Activated CD8-positive, alpha-beta memory T cell treated with anti-CD3 and anti-CD28 coated beads, Interleukin-2, amount 50 U/mL, for 48 hours (primary cell): Measurements from ENCODE around the gene C20orf144.
"Not testable (repeated sequence)": the region's sequence is repeated elsewhere in the genome, so short reads cannot be mapped to it uniquely, and the experiment has no call there.

Experiments
- DNase-seq: peaks from one replicate; pipeline ENCODE4 v3.0.0-alpha.2; 2020

C20orf144 gene

DNA sequence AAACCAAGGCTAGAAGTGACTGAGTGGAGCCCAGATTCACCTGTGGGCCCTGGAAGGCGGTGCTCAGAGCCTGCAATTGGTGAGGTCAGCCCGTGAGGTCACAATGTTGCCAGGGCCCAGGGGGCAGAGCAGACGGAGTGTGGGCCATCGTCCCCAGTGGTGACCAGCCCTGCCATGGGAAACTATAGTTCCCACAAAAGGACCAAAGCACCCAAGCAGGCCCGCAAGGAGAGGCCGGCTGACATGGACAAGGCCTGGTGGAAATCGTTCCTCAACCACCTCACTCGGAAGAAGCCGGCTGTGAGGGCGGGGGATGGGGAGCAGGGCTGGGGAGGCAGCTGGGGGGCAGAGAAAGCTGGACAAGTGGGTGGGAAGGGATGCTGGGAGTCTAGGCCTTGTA, at the start of gene C20orf144:
TSS of gene C20orf144 (plus strand) at position 156 of the 400 bp plus-strand sequence. CDS start at position 175, 19 bp downstream.
- DNase-seq, result no peak

DNA sequence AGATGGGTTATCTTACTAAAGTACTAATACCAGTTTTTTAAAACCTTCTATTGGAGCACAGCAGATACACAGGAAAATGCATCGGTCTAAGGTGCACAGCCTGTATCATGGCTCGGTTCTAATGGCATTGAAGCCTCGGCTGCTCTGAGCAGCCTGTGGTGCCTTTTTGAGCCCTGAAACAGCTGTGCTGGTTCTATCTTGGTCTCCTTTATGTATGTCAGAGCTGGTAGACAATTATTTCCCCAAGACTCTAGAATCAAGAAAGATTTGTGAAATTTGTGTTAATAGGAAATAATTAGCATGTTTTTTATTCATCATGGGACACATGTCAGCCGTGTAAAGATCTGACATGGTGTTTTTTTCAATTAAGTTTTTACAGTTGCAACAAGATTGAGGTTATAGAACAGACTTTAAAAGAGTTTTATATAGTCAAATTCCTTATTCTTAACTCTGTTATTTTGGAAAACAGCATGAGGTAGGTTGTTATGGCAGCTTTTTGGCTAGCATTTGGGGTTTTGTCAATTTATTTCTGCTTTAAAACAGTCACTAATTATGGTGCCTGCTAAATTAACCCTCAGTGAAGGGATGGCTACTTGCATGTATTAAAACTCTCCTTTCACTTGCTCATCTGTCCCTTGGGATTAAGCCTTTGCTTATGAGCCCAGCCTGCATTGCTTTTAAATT, 40.3 kb upstream of the C20orf144 start:
- no peak for DNase-seq

DNA sequence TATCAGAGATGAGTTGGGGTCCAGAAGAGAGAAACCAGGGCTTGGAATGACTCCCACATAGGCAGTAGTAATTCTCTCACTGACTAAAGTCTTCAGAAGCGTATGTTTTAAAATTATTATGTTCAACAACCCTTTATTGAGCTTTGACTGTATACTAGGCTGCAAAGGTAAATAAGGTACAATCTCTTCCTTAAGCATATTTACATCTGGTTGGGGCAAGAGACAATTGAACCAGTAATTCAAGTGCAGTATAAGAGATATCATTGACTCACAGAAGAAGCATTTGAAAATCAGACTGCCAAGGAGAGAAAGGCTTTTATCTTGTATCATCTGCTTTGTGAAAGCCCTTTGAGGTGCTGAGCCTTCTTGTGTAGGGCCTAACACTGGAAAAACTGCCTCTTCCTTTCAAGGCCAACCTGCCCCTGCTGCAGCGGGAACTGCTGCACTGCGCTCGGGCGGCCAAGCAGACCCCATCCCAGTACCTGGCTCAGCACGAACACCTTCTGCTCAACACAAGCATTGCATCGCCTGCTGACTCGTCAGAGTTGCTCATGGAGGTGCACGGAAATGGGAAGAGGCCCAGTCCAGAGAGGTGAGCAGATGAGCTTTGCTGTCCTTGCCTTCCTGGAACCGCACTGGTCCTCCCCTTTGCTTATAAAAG, 39.3 kb upstream of the C20orf144 start:
- no peak for DNase-seq

DNA sequence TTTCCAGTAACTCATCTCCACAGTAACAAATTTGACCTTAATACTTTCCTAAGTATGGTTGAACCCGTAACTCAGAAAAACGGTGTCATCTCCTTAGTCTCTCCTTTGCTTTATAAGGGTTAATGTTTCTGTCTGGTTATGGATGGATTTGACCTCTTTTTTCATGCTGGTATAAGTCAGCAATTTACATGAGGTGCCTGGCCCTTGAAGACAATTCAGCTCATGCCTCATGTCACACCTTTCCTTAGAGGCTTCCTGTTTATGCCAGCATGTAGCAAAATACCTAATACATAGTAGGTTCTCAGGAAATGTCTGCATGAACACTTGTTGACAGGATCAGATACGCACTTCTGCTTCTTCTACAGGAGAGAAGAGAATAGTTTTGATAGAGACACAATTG, 37.7 kb upstream of the C20orf144 start:
- DNase-seq, result no peak

DNA sequence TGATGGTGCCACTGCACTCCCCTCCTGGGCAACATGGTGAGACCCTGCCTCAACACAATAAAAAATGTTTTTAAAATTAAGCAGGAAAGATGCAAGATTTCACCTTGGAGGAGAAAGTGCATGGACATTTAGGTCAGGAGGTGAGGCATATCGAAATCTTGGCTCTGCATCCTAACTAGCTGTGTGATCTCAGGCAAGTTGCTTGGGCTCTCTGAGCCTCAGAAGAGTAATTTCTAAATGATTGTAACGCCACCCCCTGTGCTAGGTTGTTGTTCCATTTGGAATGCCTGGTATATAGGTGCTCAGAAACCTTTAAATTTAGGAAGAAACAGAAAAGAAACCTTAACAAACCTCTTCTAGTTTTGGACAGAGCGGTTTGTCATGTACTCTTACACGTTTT, 35.9 kb upstream of the C20orf144 start:
- no peak for DNase-seq

DNA sequence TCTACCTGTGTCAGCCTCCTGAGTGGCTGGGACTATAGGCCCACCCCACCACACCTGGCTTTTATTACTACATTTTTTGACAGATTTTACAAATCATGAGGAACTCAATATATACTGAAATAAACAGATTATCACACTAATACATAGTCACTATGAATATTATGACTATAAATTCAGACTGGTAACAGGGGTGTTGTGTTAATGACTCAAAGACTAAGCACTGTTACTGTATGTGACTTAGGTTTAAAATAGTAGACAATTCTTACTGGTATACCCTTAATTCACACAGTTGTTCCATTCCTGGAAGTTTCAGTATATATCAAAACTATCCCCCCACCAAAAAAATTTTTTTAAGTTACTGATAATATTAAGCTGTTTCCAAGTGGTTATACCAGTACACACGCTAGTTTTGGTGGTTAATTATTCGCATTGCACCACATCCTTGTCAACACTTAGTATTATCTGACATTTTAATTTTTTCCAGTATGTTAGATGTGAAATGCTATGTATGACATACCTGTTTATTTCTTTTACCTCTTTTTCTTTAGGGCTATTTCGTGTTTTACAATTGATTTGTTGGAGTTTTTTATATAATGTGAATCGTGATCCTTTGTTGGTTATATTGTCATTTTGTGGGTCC, 34.4 kb upstream of the C20orf144 start:
- no peak for DNase-seq

DNA sequence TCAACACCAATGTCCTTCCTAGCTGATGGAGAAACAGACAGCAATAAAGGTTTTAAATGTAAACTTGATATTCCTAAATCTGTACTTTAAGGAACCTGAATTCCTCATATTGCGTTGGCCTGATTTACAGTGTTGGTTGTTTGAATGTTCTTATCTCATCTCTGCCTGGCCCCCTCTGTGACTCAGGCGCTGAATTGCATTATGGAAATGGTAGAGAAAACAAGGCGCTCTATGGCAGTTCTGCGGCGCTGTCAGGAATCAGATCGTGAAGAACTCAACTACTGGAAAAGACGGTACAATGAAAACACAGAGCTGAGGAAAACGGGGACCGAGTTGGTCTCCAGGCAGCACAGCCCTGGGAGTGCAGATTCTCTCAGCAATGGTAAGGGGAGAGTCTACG, 32.6 kb upstream of the C20orf144 start:
- no peak for DNase-seq

DNA sequence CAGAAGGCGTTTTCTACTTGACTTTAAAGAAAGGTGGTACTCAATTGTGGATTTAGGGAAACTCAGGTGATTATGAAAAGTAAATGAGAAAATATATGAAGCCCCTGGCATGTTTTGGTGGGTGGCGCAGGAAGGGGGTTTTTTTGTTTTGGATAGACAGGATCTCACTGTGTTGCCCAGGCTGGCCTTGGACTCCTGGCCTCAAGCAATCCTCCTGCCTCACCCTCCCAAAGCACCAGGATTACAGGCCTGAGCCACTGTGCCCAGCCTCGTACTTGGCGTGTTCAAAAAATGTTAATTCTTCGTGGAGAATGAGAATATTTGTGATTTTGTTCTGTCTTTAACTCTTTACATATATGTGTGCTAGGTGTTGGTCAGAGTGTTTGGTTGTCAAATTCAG, 32.1 kb upstream of the C20orf144 start:
- no peak for DNase-seq

DNA sequence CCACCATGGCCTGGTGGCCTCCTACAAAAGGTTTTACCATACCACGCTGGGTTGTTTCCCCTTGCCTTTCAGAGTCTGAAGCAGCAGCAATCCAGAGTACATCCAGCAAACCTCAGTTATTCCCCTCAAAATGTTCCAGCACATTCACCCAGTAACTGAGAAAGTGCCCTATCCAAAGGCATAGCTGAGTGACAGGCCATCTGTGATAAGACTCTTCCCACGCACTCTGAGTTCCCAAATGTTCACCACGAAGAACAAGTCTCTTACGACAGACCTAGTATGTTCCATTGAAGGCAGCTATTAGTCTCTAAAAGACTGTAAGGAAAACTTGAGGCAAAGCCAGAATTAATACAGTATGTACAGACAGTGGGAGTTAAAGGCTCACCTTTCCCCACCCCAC, 31.6 kb upstream of the C20orf144 start:
- no peak for DNase-seq

DNA sequence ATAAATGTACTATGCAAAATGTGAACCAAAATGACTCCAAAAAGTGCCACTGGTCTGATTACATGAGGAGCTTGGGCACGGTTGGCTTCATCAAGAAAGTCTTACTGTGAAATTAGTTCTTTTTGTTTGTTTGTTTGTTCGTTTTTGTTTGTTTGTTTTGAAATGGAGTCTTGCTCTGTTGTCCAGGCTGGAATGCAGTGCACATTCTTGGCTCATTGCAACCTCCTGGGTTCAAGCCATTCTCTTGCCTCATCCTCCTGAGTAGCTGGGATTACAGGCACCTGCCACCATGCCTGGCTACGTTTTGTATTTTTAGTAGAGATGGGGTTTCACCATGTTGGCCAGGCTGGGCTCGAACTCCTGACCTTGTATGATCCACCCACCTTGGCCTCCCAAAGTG, 30.2 kb upstream of the C20orf144 start:
- DNase-seq, result not testable (repeated sequence)

DNA sequence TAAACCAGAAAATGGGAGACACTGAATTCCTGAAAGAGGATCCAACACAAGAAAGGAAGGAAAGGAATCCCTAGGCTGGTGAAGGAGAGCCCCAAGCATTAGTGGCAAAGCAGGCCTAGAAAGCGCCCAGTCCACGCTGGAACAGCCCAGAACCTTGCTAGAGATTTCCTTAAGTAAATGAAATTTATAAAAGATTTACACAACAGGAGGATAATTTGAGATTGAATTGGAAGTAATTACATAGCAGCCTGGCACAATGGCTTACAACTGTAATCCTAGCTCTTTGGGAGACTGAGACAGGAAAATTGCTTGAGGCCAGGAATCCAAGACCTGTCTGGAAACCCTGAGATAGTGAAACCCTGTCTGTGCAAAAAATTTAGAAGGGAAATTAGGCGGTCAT, 26.8 kb upstream of the C20orf144 start:
- DNase-seq, result no peak

DNA sequence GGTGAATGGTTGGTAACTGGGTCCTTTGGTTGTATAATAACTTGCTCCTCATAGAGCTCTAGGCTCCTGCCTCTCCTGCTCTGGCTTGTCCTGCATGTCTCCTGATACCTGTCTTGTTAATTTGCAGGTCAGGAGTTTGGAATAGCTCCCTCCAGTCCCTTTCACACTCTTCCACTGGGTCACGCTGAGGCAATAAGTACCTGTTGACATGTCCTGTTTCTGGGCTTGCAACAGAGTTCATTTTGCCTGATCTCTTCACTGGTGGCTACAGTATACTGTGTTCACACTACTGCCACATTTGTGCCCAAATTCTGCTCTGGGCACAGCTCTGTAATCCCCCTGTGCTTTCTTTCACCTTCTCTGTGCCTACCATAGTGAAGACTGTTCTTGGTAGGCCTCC, 25.4 kb upstream of the C20orf144 start:
- DNase-seq, result peak; percentile 22

DNA sequence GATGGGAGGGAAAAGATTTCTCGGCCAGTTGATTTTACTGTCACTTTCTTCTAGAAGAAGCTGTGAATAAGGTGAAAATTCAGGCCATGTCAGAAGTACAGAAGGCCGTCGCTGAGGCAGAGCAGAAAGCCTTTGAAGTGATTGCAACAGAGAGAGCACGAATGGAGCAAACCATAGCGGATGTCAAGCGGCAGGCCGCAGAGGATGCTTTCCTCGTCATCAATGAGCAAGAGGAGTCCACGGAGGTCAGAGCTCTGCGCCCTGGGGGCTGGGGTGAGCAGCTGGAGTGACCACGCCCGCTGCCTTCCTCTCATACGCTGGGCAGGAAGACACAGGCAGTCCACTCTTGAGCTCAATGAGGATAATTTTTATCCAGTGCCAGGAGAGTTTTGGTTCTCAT, 21.8 kb upstream of the C20orf144 start:
- DNase-seq, result peak; percentile 22

DNA sequence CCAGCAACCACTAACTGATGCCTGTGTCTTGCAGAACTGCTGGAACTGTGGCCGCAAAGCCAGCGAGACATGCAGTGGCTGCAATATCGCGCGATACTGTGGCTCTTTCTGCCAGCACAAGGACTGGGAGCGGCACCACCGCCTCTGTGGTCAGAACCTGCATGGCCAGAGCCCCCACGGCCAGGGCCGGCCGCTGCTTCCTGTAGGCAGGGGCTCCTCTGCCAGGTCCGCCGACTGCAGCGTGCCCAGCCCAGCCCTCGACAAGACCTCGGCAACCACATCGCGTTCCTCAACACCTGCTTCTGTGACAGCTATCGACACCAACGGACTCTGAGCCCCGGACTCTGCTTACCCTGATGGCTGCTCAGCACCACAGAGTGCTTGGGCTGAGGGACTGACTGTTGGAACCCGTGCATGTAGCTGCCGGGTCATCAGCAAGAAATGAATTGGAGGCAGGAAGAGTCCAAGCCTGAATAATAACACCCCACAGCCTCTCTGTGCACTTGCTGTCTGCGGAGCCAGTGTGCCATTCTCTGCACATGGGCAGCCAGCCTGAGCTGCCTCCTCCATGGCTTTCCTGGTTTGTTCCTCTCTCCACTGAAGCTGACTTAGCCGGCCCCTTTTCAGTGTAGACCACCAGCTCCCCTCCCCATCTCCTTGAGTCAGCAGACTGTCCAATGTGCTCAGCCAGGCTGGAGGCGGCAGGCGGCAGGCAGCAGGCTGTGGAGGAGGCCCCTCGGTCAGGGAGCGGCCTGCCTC, 17.6 kb upstream of the C20orf144 start:
- no peak for DNase-seq

DNA sequence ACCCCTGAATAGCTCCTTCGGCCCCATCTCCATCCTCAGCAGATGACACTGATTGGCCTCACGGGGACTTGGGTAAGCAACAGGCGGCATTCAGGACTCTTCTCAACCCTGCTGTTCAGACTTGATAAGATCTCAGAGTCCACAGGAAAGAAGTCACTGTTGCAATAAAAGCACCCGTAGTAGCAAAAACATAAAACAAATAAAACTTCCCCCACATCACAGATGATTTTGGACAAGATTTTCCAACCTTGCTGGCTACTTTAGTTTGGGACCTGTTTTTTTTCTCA, 17.1 kb upstream of the C20orf144 start:
- DNase-seq, result no peak

DNA sequence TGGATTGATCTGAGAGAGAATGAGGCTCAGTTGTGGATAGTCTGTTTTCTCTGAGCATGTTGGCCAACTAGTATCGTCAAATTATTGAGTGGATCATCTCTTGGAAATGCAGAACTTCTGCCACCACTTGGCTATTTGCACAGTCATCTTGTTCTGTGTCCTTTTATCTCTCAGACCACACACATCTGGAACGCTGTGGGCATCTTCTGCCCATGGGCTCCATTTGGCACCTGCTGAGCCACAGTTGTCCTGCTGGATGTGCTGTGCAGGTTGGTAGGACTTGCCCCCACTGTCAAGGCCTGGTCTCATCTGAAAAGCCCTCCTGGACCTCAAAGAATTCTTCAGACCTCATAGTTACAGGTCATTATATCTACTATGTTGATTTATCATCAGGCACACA, 16.7 kb upstream of the C20orf144 start:
- DNase-seq, result no peak

DNA sequence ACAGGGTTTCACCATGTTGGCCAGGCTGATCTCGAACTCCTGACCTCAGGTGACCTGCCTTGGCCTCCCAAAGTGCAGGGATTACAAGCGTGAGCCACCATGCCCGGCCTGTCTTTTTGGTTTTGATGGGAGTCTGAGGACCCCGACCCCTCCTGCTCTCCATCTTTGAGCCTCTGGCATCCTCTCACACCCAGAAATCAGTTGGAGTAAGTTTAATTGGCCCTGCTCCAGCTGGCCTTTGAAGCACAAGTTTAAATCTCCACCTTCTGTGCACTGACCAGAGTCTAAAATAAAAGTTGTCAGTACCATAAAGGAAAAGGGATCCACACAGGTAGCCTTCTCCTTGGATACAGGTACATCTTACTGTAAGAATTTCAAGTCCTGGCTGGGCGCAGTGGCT, 15.9 kb upstream of the C20orf144 start:
- DNase-seq, result no peak

DNA sequence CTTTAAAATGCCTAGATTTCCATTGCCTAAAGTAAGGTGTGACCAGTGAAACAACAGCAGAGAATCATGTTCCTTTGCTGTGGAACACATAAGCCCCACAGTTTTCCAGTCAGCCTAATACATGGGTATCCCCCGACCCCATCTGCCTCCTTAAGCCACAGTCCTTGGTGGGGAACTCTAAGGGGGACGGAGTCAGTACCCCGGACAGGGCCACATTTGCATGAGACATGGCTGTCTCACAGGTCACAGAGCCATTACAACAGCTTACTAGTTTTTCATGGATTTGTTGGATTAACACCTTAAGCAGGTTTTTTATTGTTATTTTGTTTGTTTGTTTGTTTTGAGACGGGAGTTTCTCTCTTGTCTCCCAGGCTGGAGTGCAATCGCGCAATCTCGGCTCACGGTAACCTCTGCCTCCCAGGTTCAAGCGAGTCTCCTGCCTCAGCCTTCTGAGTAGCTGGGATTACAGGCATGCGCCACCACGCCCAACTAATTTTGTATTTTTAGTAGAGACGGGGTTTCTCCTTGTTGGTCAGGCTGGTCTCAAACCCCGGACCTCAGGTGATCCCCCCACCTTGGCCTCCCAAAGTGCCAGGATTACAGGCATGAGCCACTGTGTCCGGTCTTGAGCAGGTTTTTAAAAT, 15.0 kb upstream of the C20orf144 start:
- DNase-seq, result not testable (repeated sequence)

DNA sequence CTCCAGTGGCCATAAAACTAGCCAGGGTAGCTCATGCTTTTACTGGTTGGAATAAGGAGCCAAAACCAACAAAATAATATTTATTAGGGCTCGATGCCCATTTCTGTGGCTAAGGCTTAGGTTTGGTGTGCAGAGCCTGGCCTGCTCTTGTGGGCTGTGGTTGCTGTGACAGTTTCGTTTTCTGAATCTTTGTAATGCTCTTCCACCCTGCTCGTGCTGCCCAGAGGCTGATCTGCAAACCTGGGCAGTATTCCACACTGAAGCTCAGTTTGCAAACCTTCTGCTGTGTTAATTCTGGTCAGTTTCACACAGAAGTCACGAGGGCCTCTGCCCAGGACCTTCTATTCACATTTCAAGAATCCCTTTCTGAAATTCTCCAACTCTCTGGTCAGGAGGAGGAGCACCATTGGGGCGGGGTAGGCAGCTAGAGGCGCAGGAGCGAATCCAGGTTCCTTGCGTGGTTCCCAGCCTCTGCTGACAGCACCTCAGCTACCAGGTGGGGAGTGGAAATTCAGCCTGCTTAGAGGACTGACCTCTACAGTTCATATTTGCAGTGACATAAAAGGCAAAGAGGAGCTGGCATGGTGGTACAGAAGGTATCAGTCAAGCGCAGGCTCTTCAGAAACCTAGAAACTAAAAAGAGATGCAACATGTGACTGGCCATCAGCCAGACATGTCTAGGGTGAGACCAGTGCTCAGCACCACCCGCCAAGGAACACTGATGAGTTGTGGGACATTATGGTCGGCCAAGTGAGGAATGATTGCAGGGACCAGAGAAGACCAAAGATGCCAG, 14.3 kb upstream of the C20orf144 start:
- DNase-seq, result no peak

DNA sequence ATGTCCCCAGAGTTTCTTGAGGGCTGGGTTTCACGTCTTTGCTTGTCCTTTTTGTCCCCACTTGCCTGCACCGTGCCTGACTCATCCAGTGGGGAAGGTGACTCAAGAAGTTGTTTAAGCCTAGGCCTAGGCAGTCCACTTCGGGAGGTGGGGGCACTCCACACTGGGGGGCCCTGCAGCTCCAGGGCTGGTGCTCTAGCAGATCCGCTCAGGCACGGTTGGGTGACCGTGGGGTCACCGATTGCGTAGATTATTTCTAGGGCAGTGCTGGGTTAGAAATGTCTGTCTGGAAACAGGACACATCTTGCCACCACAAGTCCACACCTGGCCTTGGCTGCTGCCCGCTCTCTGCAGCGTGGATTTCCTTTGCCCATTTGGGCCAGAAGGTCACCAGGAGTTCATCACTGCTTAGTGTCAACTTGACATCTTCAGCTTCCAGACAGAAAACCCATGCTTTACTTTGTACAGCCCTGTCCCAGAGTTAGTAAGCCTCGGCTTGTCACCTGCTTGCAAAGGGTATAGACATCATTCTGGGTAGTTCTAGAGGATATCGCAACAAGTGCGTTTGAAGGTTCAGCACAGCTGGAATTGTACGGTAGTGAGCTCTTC, 13.6 kb upstream of the C20orf144 start:
- no peak for DNase-seq

DNA sequence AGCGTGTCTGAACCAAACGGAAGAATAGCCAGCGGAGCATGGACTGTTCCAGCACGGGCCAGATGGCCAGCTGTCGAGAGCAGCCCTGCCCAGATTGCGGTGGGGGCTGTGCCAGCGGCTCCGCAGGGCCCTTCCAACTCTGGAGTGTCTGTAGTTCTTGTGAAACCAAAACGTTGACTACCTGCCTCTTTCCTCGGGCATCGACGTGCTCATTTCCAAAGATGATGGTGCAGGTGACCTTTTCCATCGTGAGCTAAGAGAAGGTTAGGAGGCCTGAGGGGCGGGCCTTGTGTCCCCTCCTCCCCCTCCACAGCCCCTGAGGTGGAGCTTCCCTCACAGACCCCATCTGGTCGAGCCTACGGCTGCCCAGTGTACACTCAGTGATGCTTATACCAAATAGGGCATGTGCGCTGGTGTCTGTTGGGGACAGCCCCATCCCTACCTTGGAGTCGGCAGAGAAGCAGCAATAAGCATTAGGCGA, 12.9 kb upstream of the C20orf144 start:
- DNase-seq, result no peak
